NK-92 (cell line): ENCODE data around the gene HIRIP3.
"Not testable (repeated sequence)": the region's sequence is repeated elsewhere in the genome, so short reads cannot be mapped to it uniquely, and the experiment has no call there.

Experiments
- DNase-seq: peaks from one replicate; lab custom pipeline; 2025; ENCODE audit not compliant: unreplicated experiment; lab: John Stamatoyannopoulos, UW

The HIRIP3 gene

DNA sequence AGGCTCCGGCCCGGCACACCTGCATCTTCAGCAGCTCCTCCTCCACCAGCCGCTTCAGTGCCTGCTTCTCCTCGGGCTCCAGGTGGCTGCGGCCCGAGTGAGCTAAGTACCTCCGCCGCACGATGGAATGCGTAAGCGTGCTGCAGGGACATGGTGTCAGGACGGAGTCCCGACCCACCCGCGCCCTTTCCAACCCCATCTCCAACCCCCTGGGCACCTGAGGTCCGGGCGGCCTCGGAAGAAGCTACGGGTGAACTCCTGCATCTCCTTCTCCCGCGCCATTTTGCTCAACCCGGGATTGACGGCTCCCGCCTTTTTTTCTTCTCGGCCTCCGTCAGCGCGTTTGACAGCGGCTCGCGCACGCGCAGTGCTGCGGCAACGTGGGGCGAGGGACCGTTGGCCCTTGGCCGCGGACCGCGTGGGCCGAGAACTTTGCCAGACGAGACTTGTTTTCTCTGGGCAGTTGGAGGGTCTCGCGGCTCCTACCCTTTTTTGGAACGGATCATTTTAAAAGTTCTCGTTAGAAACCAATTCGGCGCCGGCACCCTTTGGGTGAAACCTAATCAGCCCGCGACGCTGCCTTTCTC, at the start of gene HIRIP3:
TSS of gene HIRIP3 (minus strand) at position 294 of the 587 bp plus-strand sequence. CDS start at position 282, 12 bp downstream.
- no peak for DNase-seq

- no peak for DNase-seq
Measured at GRCh38 chr16:30041841-30042240, 46.4 kb upstream of the HIRIP3 start.

DNA sequence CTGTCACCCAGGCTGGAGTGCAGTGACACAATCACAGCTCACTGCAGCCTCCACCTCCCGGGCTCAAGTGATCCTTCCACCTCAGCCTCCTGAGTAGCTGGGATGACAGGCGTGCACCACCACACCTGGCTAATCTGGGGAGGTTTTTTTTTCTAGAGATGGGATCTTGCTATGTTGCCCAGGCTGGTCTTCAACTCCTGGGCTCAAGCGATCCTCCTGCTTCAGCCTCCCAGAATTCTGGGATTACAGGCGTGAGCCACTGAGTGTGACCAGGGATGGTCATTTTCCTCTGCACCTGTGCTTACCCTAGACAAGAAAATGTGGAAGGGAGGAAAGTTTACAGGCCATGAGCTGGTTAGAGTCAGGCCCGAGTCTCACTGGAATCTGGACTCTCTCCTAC, 45.3 kb upstream of the HIRIP3 start:
- not testable (repeated sequence) for DNase-seq

- DNase-seq: no peak
Measured at GRCh38 chr16:30040221-30040620, 44.8 kb upstream of the HIRIP3 start.

GRCh38 chr16:30033270-30033669, 37.9 kb upstream of the HIRIP3 start:
- DNase-seq: no peak

- no peak for DNase-seq
Measured at GRCh38 chr16:30032083-30032819, 36.8 kb upstream of the HIRIP3 start.

GRCh38 chr16:30031477-30031918, 36.1 kb upstream of the HIRIP3 start:
- DNase-seq: no peak

GRCh38 chr16:30030841-30031413, 35.5 kb upstream of the HIRIP3 start, which contains the start of gene TLCD3B:
TSS of gene TLCD3B (minus strand) at chr16:30031271. CDS start at chr16:30030527, 744 bp downstream.
- DNase-seq: no peak

GRCh38 chr16:30030011-30030685, 34.7 kb upstream of the HIRIP3 start:
- DNase-seq: no peak

DNA sequence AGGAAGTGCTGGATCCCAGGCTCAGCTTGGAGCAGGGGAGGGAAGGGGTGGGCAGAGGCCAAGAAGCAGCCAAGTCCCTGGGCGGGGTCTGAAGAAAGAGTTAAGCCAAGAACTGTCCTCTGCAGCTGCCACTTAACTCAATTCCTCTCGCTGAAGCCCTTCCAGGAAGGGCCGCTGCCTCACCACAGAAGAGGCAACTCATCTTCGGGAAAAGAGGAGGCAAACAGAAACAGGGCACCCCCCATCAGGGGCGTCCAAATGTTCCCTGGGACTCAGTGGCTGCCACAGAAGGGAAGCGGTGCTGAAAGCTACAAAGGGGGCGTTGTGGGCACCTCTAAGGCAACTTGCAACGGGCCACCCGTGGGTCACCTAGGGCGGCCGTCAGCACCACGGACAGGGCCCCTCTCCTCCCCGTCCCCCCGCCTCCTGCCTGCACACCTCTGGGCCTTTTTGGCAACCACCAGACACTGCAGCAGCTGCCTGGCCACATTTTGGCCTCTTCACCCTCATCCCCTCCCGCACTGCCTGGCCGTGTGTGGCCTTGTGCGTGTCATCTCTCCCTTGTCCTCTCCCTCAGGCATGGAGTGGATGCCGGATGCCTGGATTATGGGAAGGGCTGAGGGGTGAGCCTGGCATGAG, 33.1 kb upstream of the HIRIP3 start:
- no peak for DNase-seq

DNA sequence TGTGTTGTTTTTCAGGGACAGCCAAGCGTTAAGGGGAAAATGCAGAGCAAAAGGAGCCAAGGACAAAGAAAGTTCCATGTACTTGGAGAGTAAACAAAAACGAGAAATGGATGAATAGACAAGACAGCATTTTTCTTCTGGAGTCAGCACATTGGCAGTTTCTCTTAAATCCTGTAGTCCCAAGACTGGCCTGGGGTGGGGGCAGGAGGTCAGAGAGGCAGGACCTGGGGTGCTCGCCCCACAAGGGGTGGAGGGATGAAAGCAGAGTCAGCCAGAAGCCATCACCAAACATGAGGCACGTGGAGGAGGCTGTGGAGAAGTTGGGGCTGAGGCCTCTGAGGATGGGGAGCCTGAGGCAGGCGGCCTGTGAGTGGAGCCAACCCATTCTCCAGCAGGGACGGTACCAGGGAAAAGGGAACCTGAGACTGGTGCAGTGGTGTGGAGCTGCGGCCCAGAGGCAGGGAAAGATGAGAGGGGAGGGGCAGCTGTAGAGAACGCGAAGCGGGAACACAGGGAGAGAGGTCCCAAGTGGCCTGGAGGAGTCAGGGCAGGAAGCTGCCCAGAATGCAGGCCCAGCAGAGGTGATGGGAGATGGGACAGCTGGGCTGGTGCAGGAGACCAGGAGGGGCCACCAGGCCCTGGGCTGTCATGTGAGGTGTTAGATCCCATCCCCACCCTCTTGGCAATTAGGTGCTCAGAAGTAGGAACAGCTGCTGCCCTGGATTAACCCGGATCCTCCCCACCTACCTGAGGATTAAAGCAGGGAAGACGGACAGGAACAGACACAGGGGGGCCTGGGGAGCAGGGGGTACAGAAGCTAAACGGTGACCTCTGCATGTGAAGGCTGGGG, 32.4 kb upstream of the HIRIP3 start:
- DNase-seq: no peak

DNA sequence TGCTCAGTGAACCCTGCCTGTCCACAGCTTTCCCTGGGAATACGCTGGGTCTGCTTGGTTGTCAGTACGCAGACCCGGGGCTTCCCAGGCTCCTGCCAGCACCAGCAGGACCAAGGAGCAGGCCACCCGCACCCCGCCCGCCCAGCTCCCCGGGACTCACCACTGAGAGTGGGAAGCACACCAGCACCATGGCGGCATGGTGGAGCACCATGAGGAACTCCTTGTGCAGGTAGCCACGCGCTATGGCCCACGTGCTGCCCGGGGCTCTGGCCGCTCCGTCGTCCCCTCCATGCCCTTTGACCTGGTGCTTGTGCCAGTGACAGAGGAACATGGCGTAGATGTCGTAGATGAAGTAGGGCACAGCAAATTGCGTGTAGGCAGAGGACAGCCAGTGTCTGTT, 31.0 kb upstream of the HIRIP3 start:
- DNase-seq: no peak

GRCh38 chr16:30025574-30025973, 30.2 kb upstream of the HIRIP3 start:
- no peak for DNase-seq

GRCh38 chr16:30025156-30025555, 29.7 kb upstream of the HIRIP3 start:
- DNase-seq: no peak

- DNase-seq: no peak
Measured at GRCh38 chr16:30024451-30024850, 29.0 kb upstream of the HIRIP3 start.

- no peak for DNase-seq
Measured at GRCh38 chr16:30023586-30023985, 28.2 kb upstream of the HIRIP3 start.

DNA sequence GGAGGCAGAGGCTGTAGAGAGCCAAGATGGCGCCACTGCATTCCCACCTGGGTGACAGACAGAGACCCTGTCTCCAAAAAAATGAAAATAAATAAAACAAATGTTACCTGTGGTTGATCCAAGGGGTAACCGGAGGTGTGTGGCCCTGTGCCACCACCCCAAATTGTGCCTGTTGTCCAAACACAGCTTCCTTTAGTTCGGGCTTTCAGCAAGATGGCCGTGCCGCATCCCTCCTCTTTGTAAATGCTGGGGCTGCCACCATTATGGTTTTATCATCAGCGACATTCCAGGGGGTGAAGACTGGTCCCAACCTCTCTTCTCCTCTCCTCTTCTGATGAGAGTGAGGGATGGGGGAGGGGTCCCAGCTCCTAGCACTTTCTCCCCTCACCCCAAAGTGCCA, 27.5 kb upstream of the HIRIP3 start, which contains the start of gene C16orf92:
TSS of gene C16orf92 (plus strand) at position 312 of the 400 bp plus-strand sequence. CDS start 143 bp downstream, outside the sequence.
- DNase-seq: no peak

GRCh38 chr16:30018731-30019158, 23.3 kb upstream of the HIRIP3 start:
- DNase-seq: no peak

- not testable (repeated sequence) for DNase-seq
Measured at GRCh38 chr16:30017937-30018336, 22.5 kb upstream of the HIRIP3 start.

- no peak for DNase-seq
Measured at GRCh38 chr16:30017277-30017656, 21.9 kb upstream of the HIRIP3 start.
